Uterus (tissue), 2 donors: ENCODE measurements around the gene RAI14.

ENCODE experiments used
- POLR2A ChIP-seq, 2 donors: fragments of 450-650 bp; IDR thresholded peaks; one replicate each; pipeline ENCODE4 v1.6.1; 2016; ENCODE audit warnings: antibody characterized with exemption in 2 of 2, mild to moderate bottlenecking in 1 of 2, moderate library complexity in 1 of 2
- TF ChIP-seq, protein P1 (sequence below), 4 experiments: fragments of 200-600 bp in 2 of 4; fragments of 450-650 bp in 2 of 4; sonication (generic) in 2 of 4; IDR thresholded peaks; one replicate each; pipeline ENCODE4 v1.5.1; 2016 to 2019; ENCODE audit warnings: antibody characterized with exemption in 4 of 4, mild to moderate bottlenecking in 2 of 4, moderate library complexity in 1 of 4

DNA sequence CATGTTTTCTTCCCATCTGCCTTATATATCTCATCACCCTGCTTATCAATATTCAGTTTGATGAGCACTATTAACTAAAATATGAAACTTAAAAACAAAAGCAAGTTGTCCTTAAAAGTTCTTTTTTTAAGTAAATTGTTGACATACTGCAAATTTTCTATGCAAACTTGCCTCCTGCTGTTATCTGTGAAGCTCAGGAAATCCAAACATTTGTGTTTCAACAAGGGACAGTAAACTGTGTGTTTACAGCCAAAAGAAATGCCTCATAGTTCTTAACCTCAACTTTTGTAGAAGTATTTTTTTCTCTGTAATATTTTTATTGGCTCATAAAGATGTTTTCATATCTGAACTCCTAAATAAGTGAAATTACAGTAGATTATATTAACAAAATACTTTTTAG is 175.2 kb downstream of the RAI14 start:
- TF ChIP-seq, protein P1, sequence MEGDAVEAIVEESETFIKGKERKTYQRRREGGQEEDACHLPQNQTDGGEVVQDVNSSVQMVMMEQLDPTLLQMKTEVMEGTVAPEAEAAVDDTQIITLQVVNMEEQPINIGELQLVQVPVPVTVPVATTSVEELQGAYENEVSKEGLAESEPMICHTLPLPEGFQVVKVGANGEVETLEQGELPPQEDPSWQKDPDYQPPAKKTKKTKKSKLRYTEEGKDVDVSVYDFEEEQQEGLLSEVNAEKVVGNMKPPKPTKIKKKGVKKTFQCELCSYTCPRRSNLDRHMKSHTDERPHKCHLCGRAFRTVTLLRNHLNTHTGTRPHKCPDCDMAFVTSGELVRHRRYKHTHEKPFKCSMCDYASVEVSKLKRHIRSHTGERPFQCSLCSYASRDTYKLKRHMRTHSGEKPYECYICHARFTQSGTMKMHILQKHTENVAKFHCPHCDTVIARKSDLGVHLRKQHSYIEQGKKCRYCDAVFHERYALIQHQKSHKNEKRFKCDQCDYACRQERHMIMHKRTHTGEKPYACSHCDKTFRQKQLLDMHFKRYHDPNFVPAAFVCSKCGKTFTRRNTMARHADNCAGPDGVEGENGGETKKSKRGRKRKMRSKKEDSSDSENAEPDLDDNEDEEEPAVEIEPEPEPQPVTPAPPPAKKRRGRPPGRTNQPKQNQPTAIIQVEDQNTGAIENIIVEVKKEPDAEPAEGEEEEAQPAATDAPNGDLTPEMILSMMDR (IDR thresholded peaks at IDR 0.05) = no peak
- TF ChIP-seq POLR2A (IDR thresholded peaks at IDR 0.05) = no peak
